Stomach (tissue), 4 donors: ENCODE results near the gene RXFP4.

Experiments used
- EP300 ChIP-seq: sonication (generic); formaldehyde crosslinking; IDR thresholded peaks from one replicate; pipeline ENCODE4 v1.6.1; 2017; ENCODE audit warnings: antibody characterized with exemption
- POLR2A ChIP-seq, 4 donors: fragments of 450-650 bp; IDR thresholded peaks; one replicate each; pipeline ENCODE4 v1.6.1; 2016; ENCODE audit warnings: antibody characterized with exemption in 4 of 4, control low read depth in 2 of 4, mild to moderate bottlenecking in 1 of 4, moderate library complexity in 1 of 4
- POLR2AphosphoS5 ChIP-seq, 3 donors: sonication (generic); formaldehyde crosslinking; IDR thresholded peaks; one replicate each; pipeline ENCODE4 v1.6.1; 2016; ENCODE audit warnings: antibody characterized with exemption in 3 of 3
- TF ChIP-seq, protein P1 (sequence below), 7 experiments: fragments of 450-650 bp in 4 of 7; fragments of 200-600 bp in 3 of 7; sonication (generic) in 3 of 7; IDR thresholded peaks; one replicate each; pipeline ENCODE4 v1.5.1; 2016 to 2019; ENCODE audit warnings: antibody characterized with exemption in 7 of 7, control low read depth in 2 of 7, mild to moderate bottlenecking in 1 of 7

DNA sequence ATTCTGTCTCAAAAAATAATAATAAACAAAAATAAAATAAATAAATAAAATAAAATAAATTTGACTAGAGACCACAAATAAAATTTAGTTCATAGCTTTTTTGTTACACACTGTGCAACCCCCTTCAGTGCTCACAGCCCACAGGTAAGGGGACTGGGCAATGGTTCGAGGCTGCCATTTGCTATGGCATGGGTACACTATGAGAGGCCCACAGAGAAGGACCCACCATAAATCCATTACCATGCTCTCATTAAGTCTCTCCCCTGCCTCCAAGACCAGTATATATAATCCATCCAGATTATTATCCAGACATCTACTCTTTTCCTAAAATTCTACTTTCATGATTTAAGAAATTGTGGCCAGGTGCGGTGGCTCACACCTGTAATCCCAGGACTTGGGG lies 21.6 kb upstream of the RXFP4 start:
- TF ChIP-seq, protein P1, sequence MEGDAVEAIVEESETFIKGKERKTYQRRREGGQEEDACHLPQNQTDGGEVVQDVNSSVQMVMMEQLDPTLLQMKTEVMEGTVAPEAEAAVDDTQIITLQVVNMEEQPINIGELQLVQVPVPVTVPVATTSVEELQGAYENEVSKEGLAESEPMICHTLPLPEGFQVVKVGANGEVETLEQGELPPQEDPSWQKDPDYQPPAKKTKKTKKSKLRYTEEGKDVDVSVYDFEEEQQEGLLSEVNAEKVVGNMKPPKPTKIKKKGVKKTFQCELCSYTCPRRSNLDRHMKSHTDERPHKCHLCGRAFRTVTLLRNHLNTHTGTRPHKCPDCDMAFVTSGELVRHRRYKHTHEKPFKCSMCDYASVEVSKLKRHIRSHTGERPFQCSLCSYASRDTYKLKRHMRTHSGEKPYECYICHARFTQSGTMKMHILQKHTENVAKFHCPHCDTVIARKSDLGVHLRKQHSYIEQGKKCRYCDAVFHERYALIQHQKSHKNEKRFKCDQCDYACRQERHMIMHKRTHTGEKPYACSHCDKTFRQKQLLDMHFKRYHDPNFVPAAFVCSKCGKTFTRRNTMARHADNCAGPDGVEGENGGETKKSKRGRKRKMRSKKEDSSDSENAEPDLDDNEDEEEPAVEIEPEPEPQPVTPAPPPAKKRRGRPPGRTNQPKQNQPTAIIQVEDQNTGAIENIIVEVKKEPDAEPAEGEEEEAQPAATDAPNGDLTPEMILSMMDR (IDR thresholded peaks at IDR 0.05): no peak
- TF ChIP-seq POLR2A (IDR thresholded peaks at IDR 0.05) (no peak), POLR2AphosphoS5 (IDR thresholded peaks at IDR 0.05) (no peak), EP300 (no peak)
